HG03039 (cell line): Measurements from ENCODE around the gene CCDC85A.

Source experiments
- ATAC-seq: cut with Tn5 transposase; IDR thresholded peaks from one replicate; pipeline ENCODE4 v1.9.1; 2021; ENCODE audit warnings: mild to moderate bottlenecking, moderate library complexity; ENCODE audit not compliant: unreplicated experiment

The CCDC85A gene

DNA sequence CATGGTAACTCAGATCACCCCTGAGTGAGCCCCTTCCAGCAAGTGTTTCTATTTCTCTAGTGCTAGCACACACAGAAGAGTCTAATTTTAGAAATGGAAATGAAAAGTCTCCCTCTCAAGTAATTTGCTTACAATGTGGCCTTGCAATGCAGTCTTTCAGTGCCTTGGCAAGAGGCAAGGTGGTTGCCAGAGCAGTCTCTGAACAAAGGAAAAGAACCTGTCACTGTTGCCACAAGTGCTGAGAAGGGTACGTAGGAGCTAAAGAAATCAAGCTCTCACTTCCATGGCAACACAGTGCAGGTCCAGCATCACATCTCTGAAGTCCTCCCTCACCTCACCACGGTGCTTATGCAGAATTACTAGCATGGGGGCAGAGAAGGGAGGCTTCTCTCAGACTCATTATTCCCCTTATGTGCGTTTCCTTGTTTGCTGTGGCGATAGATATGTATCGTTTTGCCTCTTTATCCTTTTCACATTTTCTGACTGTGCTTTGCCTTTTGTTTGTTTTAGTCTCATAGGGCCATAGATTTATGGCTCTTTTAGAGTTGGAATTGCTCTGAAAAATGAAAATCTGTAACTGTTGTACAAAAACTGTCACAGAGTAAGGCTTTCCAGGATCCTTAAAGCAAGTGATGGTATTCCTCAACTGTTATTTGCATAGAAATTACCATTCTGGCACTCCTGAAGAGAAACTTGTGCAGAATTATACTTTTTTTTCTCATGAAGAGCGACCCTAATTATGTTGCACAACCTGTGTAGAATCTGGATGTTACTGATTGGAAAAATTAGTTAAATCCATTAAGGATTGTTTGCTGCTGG, 164.8 kb downstream of the CCDC85A start:
- ATAC-seq: peak; percentile 55

DNA sequence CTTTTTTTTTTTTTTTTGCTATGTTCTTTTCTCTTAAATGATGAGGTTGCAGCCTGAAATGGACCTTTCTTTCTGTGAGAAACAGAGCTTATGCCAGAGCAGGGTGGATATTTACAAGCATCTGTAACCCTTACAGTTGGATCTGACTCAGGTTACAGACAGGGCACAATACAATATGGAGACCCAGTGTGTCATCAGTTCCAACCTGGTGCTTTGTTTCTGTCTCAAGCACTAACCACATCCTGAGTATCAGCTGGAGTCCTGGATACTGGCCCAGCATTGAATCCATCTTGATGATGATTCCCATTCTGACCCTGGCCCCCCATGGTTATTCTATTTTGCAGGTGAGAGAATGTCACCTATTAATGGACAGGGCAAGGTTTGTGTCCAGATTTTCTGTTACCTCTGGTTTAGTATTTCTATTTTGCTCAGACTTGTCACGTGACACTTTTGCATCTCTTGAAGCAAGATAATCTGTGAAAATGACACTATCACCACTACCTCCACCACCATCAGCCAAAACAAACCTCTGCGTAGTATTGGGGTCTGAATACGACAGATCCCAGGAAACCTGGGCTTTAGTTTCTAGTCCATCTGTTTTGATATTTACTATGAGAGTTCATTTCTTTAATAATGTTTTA, 174.0 kb downstream of the CCDC85A start:
- ATAC-seq: no peak

DNA sequence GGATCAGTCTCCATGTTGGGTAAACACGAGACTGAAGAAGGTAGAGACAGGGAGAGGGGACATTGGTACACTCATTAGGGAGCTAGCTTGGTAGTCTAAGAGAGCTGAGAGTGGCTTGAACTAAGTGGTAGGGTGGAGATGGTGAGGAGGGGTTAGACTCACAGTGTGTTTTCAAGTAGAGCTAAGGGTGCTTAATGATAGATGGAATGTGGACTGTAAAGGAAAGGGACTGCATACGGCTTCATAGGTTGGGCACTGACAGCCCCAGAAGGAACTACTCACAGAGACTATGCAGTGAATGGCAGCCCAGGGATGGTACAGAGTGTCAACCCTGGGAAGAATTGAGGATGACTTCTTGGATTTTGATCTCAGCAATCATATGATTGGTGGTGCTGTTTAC, 178.1 kb downstream of the CCDC85A start:
- ATAC-seq: no peak

DNA sequence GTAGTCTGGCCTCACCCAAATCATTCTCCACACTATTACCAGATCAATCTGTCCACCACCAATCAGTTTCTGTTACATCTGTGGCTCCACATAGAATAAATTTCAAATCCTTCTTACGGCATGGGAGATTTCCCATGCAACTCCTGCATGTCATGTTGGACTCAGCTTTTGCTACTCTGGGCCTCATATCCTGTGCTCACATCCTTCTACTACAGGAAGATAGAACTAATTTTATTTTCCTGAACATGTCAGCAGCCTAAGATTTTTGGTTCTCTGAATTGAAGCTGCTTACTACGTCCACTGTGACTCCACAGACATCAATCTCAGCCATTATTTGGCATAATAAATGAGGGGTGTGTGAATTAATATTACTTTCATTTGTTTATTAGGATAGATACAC, 181.1 kb downstream of the CCDC85A start:
- no peak for ATAC-seq

GRCh38 chr2:56369316-56369715, 185.5 kb downstream of the CCDC85A start:
- no peak for ATAC-seq

DNA sequence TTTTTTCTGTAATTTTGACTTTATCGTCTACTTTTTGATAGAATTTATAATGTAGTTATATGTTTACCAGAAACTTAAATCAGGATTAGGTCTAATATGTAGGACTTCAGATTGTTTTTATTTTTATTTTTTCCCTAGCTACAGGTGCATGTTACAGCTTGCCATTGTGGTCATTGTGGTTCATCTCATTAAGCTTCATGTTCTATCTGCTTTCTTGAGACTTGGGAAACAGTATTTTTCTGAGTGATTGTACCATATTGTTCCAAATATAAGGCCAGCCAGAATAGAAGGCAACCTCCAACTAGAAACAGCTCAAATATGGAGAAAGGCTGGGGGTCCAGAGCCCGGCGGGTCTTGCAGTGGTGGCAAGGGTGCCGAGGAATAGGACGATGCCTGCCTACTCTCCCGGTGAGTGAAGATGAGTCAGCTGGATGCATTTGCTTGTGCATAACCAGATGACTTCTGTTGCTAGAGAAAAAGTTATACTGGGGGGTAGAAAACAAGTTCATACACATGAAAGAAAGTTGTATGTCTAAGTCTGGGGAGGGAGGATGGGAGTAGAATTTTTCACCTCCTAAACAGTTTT, 188.4 kb downstream of the CCDC85A start:
- no peak for ATAC-seq

- ATAC-seq: no peak
Observed at GRCh38 chr2:56375251-56375650, 191.5 kb downstream of the CCDC85A start.

DNA sequence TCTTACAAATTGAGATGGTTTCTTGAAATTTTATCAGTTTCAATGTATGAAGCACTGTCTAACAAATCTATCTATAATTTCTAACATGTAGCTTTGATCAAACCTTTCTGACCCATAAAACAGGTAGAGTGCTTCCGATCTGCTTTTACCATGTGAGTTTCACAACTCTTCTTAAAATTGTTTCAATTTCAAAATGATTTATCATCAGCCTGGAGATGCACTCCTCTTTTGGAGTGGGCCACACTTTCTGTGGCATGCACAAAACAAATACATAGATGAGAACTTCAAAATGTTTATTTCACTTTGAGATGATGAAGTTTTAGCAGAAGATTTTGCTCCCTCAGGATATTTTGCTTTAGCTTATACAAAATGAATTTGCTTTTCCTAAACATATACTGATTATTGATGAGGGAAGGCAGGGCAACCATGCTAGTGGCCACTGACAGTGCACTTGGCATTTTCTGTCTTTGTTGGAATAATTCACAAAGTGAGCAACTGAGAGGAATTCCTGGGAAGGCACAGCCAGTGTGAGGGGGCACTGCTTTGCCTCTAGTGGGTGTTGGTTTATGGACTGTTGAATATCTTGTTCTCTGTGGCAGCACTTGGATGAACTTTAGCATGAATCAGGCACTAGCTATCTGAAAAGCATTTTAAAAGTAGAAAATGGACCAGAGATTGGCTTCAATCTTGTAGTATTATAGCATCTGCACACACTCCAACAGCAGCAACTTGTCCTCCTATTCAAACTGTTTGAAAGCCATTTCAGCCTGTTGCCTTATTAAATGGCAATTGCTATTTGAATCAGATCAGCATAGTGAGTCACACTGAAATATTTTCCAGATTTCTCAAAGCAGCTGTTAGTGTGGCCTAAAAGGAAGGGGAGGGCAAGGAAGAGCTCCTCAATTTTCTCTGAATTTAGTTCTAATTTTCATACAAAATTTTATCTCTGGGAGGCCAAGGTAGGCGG, 193.2 kb downstream of the CCDC85A start:
- ATAC-seq: no peak

GRCh38 chr2:56379066-56379465, 195.3 kb downstream of the CCDC85A start:
- no peak for ATAC-seq

- no peak for ATAC-seq
Observed at GRCh38 chr2:56380861-56381260, 197.1 kb downstream of the CCDC85A start.

DNA sequence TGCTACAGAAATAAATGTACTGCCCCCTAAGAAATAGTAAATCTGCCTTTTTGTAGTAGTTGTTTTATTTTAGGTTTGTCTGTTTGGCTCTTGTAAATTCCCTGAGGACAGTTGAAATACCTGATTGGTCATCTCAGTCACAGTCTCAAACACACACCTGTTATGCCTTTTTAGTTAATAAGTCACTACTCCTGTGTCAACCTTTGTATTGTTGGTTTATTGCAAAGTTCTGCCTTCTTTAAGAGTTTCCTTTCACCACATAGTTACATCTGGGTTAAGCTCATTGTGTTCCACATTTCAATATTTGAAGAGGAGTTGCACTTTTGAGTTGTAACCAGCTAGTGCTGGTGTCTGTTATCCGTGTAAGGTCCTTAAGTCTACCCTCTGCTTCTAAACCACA, 198.7 kb downstream of the CCDC85A start:
- no peak for ATAC-seq

GRCh38 chr2:56386657-56387056, 202.9 kb downstream of the CCDC85A start:
- no peak for ATAC-seq

GRCh38 chr2:56390644-56391043, 206.9 kb downstream of the CCDC85A start:
- no peak for ATAC-seq

GRCh38 chr2:56410140-56410539, 226.3 kb downstream of the CCDC85A start:
- ATAC-seq: no peak

- peak; percentile 46 for ATAC-seq
Observed at GRCh38 chr2:56416500-56417176, 232.8 kb downstream of the CCDC85A start.
